Erythroblast (primary cell): Measurements from ENCODE around the gene LRP5.

Experiments used
- DNase-seq, 2 experiments: peaks; one replicate each; lab custom pipeline; 2025; lab: John Stamatoyannopoulos, UW
- GATA1 ChIP-seq: IDR thresholded peaks from 2 replicates; pipeline ENCODE4 v1.6.1; 2011; ENCODE audit warnings: low read depth, mild to moderate bottlenecking, control low read depth, low read length, moderate library complexity
- POLR2A ChIP-seq: IDR thresholded peaks from 2 replicates; pipeline ENCODE4 v1.6.1; 2011; ENCODE audit warnings: mild to moderate bottlenecking, low read length

LRP5 gene

GRCh38 chr11:68325907-68326220, 13.5 kb downstream of the LRP5 start:
- TF ChIP-seq POLR2A (no peak), GATA1 (no peak)

GRCh38 chr11:68326334-68327215, 14.2 kb downstream of the LRP5 start:
- TF ChIP-seq GATA1 (no peak), POLR2A (no peak)
- no peak for DNase-seq

More at GRCh38 chr11:68325907-68326220, 13.5 kb downstream of the LRP5 start:
- DNase-seq: no peak

GRCh38 chr11:68327586-68328370, 15.4 kb downstream of the LRP5 start:
- DNase-seq: no peak
- no peak for TF ChIP-seq POLR2A
- TF ChIP-seq GATA1: no peak

GRCh38 chr11:68328374-68329091, 16.1 kb downstream of the LRP5 start:
- no peak for TF ChIP-seq GATA1
- no peak for TF ChIP-seq POLR2A
- no peak for DNase-seq

GRCh38 chr11:68329536-68329935, 17.1 kb downstream of the LRP5 start:
- no peak for DNase-seq
- TF ChIP-seq POLR2A: no peak
- TF ChIP-seq GATA1: no peak

- DNase-seq: peak in 1 of 2 experiments; percentile 16
- TF ChIP-seq GATA1 (no peak), POLR2A (no peak)
Observed at GRCh38 chr11:68329978-68330699, 17.7 kb downstream of the LRP5 start.

- TF ChIP-seq GATA1 (no peak), POLR2A (no peak)
- DNase-seq: no peak
Observed at GRCh38 chr11:68330700-68331337, 18.4 kb downstream of the LRP5 start.

GRCh38 chr11:68331338-68331947, 19.1 kb downstream of the LRP5 start:
- no peak for TF ChIP-seq POLR2A
- no peak for TF ChIP-seq GATA1
- DNase-seq: no peak

GRCh38 chr11:68332186-68332585, 19.8 kb downstream of the LRP5 start:
- TF ChIP-seq GATA1 (no peak), POLR2A (no peak)
- DNase-seq: no peak

- no peak for TF ChIP-seq POLR2A
- TF ChIP-seq GATA1: no peak
- DNase-seq: no peak
Observed at GRCh38 chr11:68333173-68333572, 20.8 kb downstream of the LRP5 start.

GRCh38 chr11:68334923-68335322, 22.5 kb downstream of the LRP5 start:
- TF ChIP-seq GATA1 (no peak), POLR2A (no peak)
- no peak for DNase-seq

- DNase-seq: peak in 1 of 2 experiments; percentile 37
- TF ChIP-seq GATA1 (no peak), POLR2A (no peak)
Observed at GRCh38 chr11:68335683-68336082, 23.3 kb downstream of the LRP5 start.
